A549 treated with ZK216348 at 1 μM for 4 hours (cell line): ENCODE data around the gene NR1H4. TPM values are rescaled to one million over a fixed set of nuclear protein-coding genes. Genes with fewer than 3 reads are reported as not detected.

Experiments
- total RNA-seq: library from RNA; stranded (reverse); fragments of 200-300 nt; extraction: Qiagen RNA extraction; gene quantifications from 5 replicates; pipeline ENCODE4 v1.2.3, GENCODE V29; 2022; ENCODE audit warnings: low read depth

The NR1H4 gene
- total RNA-seq: 0.09 TPM in 1 of 5 replicates, not detected in the others

DNA sequence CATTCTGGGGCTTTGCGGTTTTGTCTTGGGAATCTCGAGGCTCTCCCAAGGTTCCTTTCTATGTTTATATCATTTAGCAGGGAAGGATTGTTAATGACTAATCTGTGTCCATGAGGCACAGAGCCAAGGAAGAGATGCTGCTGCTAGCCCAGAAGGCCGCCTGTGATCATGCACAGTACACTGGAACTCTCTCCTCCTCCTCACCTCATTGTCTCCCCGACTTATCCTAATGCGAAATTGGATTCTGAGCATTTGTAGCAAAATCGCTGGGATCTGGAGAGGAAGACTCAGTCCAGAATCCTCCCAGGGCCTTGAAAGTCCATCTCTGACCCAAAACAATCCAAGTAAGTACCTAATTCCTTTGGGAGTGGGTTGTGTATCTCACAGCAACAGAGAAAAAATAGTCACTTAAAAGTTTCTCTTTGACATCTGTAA is at the start of gene NR1H4:
NR1H4 (plus strand) TSS at position 151 of the 435 bp plus-strand sequence. CDS start 19,458 bp downstream, outside the sequence.

DNA sequence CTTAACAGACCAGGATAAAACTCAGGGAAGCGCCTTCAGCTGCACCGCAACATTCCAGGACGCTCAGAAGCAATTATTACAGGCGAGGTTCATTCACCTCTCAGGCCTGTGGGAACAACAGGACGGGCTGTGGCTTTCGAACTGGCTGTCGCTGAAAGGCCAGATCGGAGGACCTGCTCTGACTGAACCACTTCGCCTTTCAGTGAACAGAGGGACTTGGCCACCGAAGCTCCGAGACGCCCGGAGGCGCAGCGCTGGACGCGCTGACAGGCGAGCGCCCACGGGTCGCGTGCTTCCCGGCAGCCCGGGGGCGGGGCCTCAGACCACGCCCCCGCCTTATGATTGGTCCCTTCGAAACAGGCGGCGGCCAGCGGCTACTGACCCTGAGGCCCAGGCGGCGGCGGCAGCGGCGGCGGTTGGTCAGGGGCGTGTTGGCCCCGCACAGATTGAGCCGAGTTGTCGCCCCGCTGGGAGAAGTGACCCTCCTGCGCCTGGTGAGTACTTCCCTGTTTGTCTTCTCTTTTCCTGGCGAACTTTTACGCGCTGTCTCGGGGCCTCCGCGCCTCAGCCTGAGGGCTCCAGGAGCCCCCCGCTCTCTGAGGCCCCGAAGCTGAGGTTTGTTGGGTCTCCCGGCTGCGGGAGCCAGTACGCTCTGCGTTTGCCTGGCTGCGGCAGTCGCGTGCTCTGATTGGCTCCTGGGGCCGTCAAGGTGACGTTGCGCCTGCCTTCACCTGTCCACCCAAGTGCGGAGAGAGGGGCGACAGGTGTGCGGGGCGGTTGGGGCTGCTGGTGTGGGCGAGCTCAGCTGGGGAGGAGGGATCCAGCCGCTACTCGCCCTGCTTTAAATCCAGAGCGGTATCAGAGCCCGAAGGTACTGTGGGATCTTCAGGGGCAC is 99.9 kb downstream of the NR1H4 start, which contains the start of gene GAS2L3:
GAS2L3 (plus strand) TSS at position 393 of the 895 bp plus-strand sequence. CDS start 21,221 bp downstream, outside the sequence.

Other genes with a start within 250 kb of the NR1H4 start
- 0.72 to 2.1 TPM (median 1.1 TPM) in 5 replicates for gene DEPDC4, start 206.8 kb upstream of the NR1H4 start, total RNA-seq
- 11.9 to 22.9 TPM (median 18.8 TPM) in 5 replicates for gene SCYL2, start 206.7 kb upstream of the NR1H4 start, total RNA-seq
- gene SLC17A8, start 116.8 kb upstream of the NR1H4 start, total RNA-seq: 0.06 TPM in 1 of 5 replicates, not detected in the others
- 4.8 to 10.5 TPM (median 8.4 TPM) in 5 replicates for gene GAS2L3, start 99.8 kb downstream of the NR1H4 start, total RNA-seq